ENCODE measurements around the gene NOSIP. TPM values are rescaled to one million over a fixed set of nuclear protein-coding genes. Genes with fewer than 3 reads are reported as not detected.

The NOSIP gene
- polyA plus RNA-seq, 4 donors = 51.8 to 181 (median 134) TPM

DNA sequence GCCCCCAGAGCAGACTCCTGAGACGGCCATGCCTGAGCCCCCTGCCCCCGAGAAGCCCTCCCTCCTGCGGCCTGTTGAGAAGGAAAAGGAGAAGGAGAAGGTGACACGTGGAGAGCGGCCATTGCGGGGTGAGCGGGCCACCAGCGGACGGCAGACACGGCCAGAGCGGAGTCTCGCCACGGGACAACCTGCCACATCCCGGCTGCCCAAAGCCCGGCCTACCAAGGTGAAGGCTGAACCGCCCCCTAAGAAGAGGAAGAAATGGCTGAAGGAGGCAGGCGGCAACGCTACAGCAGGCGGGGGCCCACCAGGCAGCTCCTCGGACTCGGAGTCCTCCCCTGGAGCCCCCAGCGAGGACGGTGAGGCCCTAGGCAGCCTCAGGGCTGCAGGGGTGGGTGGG is 35.5 kb upstream of the NOSIP start:
- WGBS, 3 donors = 96 to 98% (median 97%) methylated on average over 21 to 23 of the region's 23 CpGs
- FAIRE-seq (no peak), DNase-seq (no peak)
- H3K9me3 ChIP-seq (ENCODE audit: control insufficient read depth in 2 of 2, insufficient read depth in 1 of 2, low read depth in 1 of 2, low read length in 1 of 2) = peaks cover 0 to 7% of the 10 kb centered on the region in 2 donors
- H3K36me3 ChIP-seq (ENCODE audit: control insufficient read depth in 3 of 3, insufficient read depth in 2 of 3, low read depth in 1 of 3, low read length in 3 of 3) = peaks cover 7 to 93% (median 17%) of the 10 kb centered on the region in 3 donors
- no peak overlapping the region for H3K4me3 ChIP-seq (ENCODE audit: low read depth in 1 of 3, low read length in 3 of 3)
- no peaks in the 10 kb centered on the region for H3K27me3 ChIP-seq (ENCODE audit: control insufficient read depth in 3 of 3, insufficient read depth in 3 of 3, low read length in 3 of 3)
- no peak overlapping the region for H3K27ac ChIP-seq (ENCODE audit: low read depth in 1 of 3, low read length in 2 of 3)
- H3K4me1 ChIP-seq (ENCODE audit: control insufficient read depth in 3 of 3, insufficient read depth in 2 of 3, low read depth in 1 of 3, low read length in 2 of 3) = peaks cover 0 to 4% (median 0%) of the 10 kb centered on the region in 3 donors

DNA sequence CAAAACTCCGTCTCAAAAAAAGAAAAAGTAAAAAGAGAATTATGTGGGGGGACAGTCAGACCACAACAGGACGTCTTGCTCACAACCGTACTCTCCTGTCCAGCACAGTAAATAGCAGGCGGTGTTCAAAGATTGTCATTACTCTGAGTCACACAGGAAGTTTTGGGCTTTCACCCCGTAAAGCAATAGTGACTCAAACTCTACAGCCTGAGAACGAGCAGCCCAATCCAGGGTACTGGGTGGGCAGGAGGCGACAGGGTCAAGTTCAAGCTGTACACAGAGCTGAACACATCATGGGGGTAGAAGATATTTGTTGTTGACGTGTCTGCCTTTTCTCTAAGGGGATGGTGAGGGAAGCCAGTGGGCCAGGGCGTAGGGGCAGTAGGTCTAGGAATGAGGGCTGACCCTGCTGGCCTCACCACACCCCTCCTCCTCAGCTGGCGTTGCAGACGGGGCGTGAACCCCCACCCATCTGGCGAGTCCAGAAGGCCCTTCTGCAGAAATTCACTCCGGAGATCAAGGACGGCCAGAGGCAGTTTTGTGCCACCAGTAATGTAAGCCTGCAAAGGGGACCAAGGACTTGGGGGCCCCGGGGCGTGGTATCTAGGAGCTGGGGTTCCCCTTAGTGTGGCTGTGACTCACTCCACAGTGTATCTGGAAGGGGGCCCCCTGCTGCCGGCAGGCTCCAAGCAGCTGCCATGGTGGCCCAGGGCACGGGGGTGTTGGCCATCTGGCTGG is 33.9 kb upstream of the NOSIP start:
- WGBS, 3 donors = 75 to 81% (median 81%) methylated on average over 19 of the region's 19 CpGs
- FAIRE-seq = no peak
- Histone ChIP-seq H3K27ac (ENCODE audit: low read depth in 1 of 3, low read length in 2 of 3) (no peak overlapping the region), H3K9me3 (ENCODE audit: control insufficient read depth in 2 of 2, insufficient read depth in 1 of 2, low read depth in 1 of 2, low read length in 1 of 2) (peaks cover 0 to 7% of the 10 kb centered on the region in 2 donors), H3K36me3 (ENCODE audit: control insufficient read depth in 3 of 3, insufficient read depth in 2 of 3, low read depth in 1 of 3, low read length in 3 of 3) (peaks cover 8 to 92% (median 17%) of the 10 kb centered on the region in 3 donors), H3K4me1 (ENCODE audit: control insufficient read depth in 3 of 3, insufficient read depth in 2 of 3, low read depth in 1 of 3, low read length in 2 of 3) (peaks cover 0 to 4% (median 0%) of the 10 kb centered on the region in 3 donors), H3K4me3 (ENCODE audit: low read depth in 1 of 3, low read length in 3 of 3) (no peak overlapping the region), H3K27me3 (ENCODE audit: control insufficient read depth in 3 of 3, insufficient read depth in 3 of 3, low read length in 3 of 3) (no peaks in the 10 kb centered on the region)
- DNase-seq = no peak

DNA sequence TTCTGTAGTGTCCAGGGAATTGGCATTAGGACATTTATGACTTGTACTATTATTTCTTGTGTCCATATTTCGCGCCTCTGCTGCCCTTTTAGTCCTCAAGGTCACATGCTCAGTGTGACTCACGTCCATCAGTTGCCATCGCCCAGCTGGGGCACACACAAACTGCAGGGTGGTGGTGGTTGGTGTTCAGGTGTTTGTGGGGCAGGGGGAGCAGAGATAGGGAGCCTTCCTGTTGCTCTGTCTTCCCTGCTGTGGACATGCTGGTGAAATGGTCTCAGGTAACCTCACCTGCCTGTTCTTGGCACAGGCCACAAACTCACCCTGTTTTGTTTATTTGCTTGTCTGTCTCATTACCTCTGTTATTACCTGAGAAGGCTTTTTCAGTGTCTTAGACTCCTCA is 33.0 kb upstream of the NOSIP start:
- Histone ChIP-seq H3K27ac (ENCODE audit: low read depth in 1 of 3, low read length in 2 of 3) (no peak overlapping the region), H3K4me1 (ENCODE audit: control insufficient read depth in 3 of 3, insufficient read depth in 2 of 3, low read depth in 1 of 3, low read length in 2 of 3) (peaks cover 0 to 4% (median 0%) of the 10 kb centered on the region in 3 donors), H3K27me3 (ENCODE audit: control insufficient read depth in 3 of 3, insufficient read depth in 3 of 3, low read length in 3 of 3) (no peaks in the 10 kb centered on the region), H3K9me3 (ENCODE audit: control insufficient read depth in 2 of 2, insufficient read depth in 1 of 2, low read depth in 1 of 2, low read length in 1 of 2) (peaks cover 0 to 7% of the 10 kb centered on the region in 2 donors), H3K4me3 (ENCODE audit: low read depth in 1 of 3, low read length in 3 of 3) (no peak overlapping the region), H3K36me3 (ENCODE audit: control insufficient read depth in 3 of 3, insufficient read depth in 2 of 3, low read depth in 1 of 3, low read length in 3 of 3) (peaks cover 10 to 92% (median 17%) of the 10 kb centered on the region in 3 donors)
- FAIRE-seq (no peak), DNase-seq (no peak)
- 65 to 82% (median 71%) methylated on average over 4 of the region's 4 CpGs for WGBS, 3 donors

DNA sequence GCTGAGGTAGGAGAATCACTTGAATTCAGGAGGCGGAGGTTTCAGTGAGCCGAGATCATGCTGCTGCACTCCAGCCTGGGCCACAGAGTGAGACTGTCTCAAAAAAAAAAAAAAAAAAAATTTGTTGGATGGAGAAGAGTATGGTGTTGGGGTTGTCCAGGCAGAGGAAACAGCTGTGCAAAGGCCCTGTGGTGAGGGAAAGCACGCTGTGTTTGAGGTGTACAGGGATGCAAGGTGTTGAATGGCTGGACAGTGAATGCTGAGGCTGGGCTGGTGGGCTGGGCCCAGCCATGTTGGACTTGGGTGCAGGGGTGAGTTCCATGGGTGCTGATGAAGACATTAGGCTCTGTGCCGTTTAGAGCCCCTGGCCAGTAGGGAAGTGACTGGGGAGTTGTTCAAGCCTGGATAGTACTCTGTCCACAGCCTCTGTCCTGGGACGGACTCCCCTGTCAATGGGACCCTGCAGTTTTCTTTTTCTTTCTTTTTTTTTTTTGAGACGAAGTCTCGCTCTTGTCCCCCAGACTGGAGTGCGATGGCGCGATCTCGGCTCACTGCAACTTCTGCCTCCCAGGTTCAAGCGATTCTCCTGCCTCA is 29.2 kb upstream of the NOSIP start:
- 94 to 96% (median 96%) methylated on average over 11 to 12 of the region's 12 CpGs for WGBS, 3 donors
- H3K9me3 ChIP-seq (ENCODE audit: control insufficient read depth in 2 of 2, insufficient read depth in 1 of 2, low read depth in 1 of 2, low read length in 1 of 2) = no peaks in the 10 kb centered on the region
- no peak overlapping the region for H3K27ac ChIP-seq (ENCODE audit: low read depth in 1 of 3, low read length in 2 of 3)
- no peak overlapping the region for H3K4me3 ChIP-seq (ENCODE audit: low read depth in 1 of 3, low read length in 3 of 3)
- FAIRE-seq (no peak), DNase-seq (no peak)
- peaks cover 0 to 88% (median 8%) of the 10 kb centered on the region in 3 donors for H3K36me3 ChIP-seq (ENCODE audit: control insufficient read depth in 3 of 3, insufficient read depth in 2 of 3, low read depth in 1 of 3, low read length in 3 of 3)
- H3K27me3 ChIP-seq (ENCODE audit: control insufficient read depth in 3 of 3, insufficient read depth in 3 of 3, low read length in 3 of 3) = no peaks in the 10 kb centered on the region
- H3K4me1 ChIP-seq (ENCODE audit: control insufficient read depth in 3 of 3, insufficient read depth in 2 of 3, low read depth in 1 of 3, low read length in 2 of 3) = peaks cover 0 to 4% (median 0%) of the 10 kb centered on the region in 3 donors

DNA sequence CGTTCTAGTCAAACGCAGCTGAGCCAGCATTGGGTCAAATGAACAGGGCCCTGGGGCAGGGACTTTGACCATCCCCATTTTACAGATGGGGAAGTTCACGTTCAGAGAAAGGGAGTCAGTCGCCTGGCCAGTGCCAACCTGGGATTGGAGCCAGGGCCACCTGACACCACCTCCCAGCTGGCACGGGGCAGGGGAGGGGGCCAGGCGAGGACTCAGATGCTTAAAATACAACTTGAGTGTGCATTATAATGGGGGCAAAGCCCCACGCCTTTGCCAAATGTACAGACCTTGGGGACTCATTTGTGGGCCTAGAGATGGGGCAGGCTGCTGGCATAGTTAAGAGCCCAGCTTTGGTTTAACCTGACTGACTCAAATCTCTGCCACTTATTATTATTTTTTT is 25.2 kb upstream of the NOSIP start:
- Histone ChIP-seq H3K9me3 (ENCODE audit: control insufficient read depth in 2 of 2, insufficient read depth in 1 of 2, low read depth in 1 of 2, low read length in 1 of 2) (no peaks in the 10 kb centered on the region), H3K4me3 (ENCODE audit: low read depth in 1 of 3, low read length in 3 of 3) (no peak overlapping the region), H3K27me3 (ENCODE audit: control insufficient read depth in 3 of 3, insufficient read depth in 3 of 3, low read length in 3 of 3) (no peaks in the 10 kb centered on the region), H3K27ac (ENCODE audit: low read depth in 1 of 3, low read length in 2 of 3) (no peak overlapping the region), H3K4me1 (ENCODE audit: control insufficient read depth in 3 of 3, insufficient read depth in 2 of 3, low read depth in 1 of 3, low read length in 2 of 3) (no peaks in the 10 kb centered on the region), H3K36me3 (ENCODE audit: control insufficient read depth in 3 of 3, insufficient read depth in 2 of 3, low read depth in 1 of 3, low read length in 3 of 3) (peaks cover 13 to 93% (median 15%) of the 10 kb centered on the region in 3 donors)
- no peak for FAIRE-seq
- DNase-seq = no peak
- 77 to 89% (median 83%) methylated on average over 7 of the region's 7 CpGs for WGBS, 3 donors

DNA sequence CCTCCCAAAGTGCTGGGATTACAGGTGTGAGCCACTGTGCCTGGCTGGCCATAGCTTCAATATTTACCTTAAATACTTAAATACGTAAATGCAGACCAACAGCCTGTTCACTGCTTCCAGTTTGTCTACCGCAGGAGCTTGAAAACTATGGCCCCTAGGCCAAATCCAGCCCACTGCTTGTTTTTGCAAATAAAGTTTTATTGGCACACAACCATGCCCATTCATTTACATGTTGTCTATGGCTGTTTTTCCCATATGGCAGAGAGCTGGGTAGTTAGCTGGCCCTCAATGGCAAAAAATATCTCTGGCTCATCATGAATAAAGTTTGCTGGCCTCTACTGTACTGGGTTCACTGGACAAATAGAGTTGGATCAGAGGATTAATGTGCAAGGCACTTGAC is 22.4 kb upstream of the NOSIP start:
- no peak overlapping the region for H3K4me3 ChIP-seq (ENCODE audit: low read depth in 1 of 3, low read length in 3 of 3)
- DNase-seq (no peak), FAIRE-seq (no peak)
- no peaks in the 10 kb centered on the region for H3K9me3 ChIP-seq (ENCODE audit: control insufficient read depth in 2 of 2, insufficient read depth in 1 of 2, low read depth in 1 of 2, low read length in 1 of 2)
- 97 to 100% (median 98%) methylated on average over 2 of the region's 2 CpGs for WGBS, 3 donors
- H3K4me1 ChIP-seq (ENCODE audit: control insufficient read depth in 3 of 3, insufficient read depth in 2 of 3, low read depth in 1 of 3, low read length in 2 of 3) = no peaks in the 10 kb centered on the region
- H3K36me3 ChIP-seq (ENCODE audit: control insufficient read depth in 3 of 3, insufficient read depth in 2 of 3, low read depth in 1 of 3, low read length in 3 of 3) = peaks cover 15 to 93% (median 22%) of the 10 kb centered on the region in 3 donors
- no peak overlapping the region for H3K27ac ChIP-seq (ENCODE audit: low read depth in 1 of 3, low read length in 2 of 3)
- no peaks in the 10 kb centered on the region for H3K27me3 ChIP-seq (ENCODE audit: control insufficient read depth in 3 of 3, insufficient read depth in 3 of 3, low read length in 3 of 3)

DNA sequence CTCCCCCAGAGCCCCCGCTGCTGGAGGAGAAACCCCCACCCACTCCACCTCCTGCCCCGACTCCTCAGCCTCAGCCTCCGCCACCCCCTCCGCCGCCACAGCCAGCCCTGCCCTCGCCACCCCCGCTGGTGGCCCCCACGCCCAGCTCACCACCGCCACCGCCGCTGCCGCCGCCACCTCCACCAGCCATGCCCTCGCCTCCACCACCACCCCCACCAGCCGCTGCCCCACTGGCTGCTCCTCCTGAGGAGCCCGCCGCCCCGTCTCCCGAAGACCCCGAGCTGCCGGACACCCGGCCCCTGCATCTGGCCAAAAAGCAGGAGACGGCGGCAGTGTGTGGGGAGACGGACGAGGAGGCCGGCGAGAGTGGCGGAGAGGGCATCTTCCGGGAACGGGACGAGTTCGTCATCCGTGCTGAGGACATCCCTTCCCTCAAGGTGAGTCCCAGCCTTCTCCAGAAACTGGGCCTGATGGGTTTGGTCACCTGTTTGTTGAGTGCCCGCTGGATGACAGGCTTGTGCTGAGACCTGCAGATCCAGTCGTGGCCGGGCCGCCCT is 21.2 kb upstream of the NOSIP start:
- no peaks in the 10 kb centered on the region for H3K4me1 ChIP-seq (ENCODE audit: control insufficient read depth in 3 of 3, insufficient read depth in 2 of 3, low read depth in 1 of 3, low read length in 2 of 3)
- FAIRE-seq (no peak), DNase-seq (no peak)
- no peak overlapping the region for H3K4me3 ChIP-seq (ENCODE audit: low read depth in 1 of 3, low read length in 3 of 3)
- no peaks in the 10 kb centered on the region for H3K27me3 ChIP-seq (ENCODE audit: control insufficient read depth in 3 of 3, insufficient read depth in 3 of 3, low read length in 3 of 3)
- H3K9me3 ChIP-seq (ENCODE audit: control insufficient read depth in 2 of 2, insufficient read depth in 1 of 2, low read depth in 1 of 2, low read length in 1 of 2) = no peaks in the 10 kb centered on the region
- no peak overlapping the region for H3K27ac ChIP-seq (ENCODE audit: low read depth in 1 of 3, low read length in 2 of 3)
- H3K36me3 ChIP-seq (ENCODE audit: control insufficient read depth in 3 of 3, insufficient read depth in 2 of 3, low read depth in 1 of 3, low read length in 3 of 3) = peaks cover 15 to 94% (median 22%) of the 10 kb centered on the region in 3 donors
- 96 to 97% (median 96%) methylated on average over 29 to 37 of the region's 38 CpGs for WGBS, 3 donors

DNA sequence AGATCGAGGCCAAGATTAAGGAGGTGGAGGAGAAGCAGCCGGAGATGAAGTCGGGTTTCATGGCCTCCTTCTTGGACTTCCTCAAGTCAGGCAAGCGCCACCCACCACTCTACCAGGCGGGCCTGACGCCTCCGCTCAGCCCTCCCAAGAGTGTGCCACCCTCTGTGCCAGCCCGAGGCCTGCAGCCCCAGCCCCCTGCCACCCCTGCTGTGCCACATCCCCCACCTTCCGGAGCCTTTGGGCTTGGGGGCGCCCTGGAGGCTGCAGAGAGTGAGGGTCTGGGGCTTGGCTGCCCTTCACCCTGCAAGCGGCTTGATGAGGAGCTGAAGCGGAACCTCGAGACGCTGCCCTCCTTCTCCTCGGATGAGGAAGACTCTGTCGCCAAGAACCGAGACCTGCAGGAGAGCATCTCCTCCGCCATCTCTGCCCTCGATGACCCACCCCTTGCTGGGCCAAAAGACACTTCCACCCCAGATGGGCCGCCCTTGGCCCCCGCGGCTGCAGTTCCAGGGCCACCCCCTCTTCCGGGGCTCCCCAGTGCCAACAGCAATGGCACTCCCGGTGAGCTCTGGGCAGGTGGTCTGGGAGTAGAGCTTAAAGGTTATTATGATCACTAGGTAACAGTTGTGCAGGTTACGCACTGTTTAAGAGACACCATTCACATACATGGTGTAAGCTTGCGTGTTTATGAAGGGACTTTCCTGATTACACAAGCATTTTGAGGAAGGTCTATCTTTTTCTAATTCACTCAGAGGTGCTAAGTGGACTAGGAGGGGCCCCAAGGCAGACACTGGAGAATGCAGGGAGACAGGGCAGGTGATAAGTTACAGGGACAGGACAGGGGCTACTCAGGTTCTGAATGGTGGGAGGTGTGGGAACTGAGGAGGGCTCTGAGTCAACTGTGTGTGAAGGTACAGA is 19.3 kb upstream of the NOSIP start:
- FAIRE-seq (no peak), DNase-seq (no peak)
- 94 to 98% (median 96%) methylated on average over 23 to 26 of the region's 26 CpGs for WGBS, 3 donors
- peaks cover 0 to 3% (median 0%) of the 10 kb centered on the region in 3 donors for H3K4me1 ChIP-seq (ENCODE audit: control insufficient read depth in 3 of 3, insufficient read depth in 2 of 3, low read depth in 1 of 3, low read length in 2 of 3)
- no peak overlapping the region for H3K4me3 ChIP-seq (ENCODE audit: low read depth in 1 of 3, low read length in 3 of 3)
- H3K27me3 ChIP-seq (ENCODE audit: control insufficient read depth in 3 of 3, insufficient read depth in 3 of 3, low read length in 3 of 3) = no peaks in the 10 kb centered on the region
- H3K27ac ChIP-seq (ENCODE audit: low read depth in 1 of 3, low read length in 2 of 3) = no peak overlapping the region
- no peaks in the 10 kb centered on the region for H3K9me3 ChIP-seq (ENCODE audit: control insufficient read depth in 2 of 2, insufficient read depth in 1 of 2, low read depth in 1 of 2, low read length in 1 of 2)
- H3K36me3 ChIP-seq (ENCODE audit: control insufficient read depth in 3 of 3, insufficient read depth in 2 of 3, low read depth in 1 of 3, low read length in 3 of 3) = peaks cover 10 to 95% (median 30%) of the 10 kb centered on the region in 3 donors

Measured in small intestine (tissue), 7 donors.